Measurements from ENCODE around the gene SEMA6A.

DNA sequence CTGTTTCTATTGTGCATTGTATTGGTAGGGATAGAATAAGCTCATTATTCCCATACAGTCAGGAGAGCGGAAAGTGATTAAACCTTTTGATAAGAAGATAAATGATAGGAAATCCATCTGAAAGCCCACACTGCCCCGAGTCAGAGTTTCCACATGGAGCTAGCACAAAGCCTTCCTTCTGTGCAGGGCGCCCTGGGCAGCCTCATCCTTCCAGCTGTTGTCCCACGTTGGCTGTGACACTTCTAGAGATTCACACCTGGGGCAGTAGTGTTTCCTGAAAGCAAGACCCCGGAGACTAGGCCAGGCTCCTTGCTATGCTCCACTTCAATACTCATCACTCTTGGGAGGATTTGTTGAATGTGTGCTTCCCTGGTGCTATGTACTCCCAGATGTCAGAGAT lies 172.4 kb downstream of the SEMA6A start:
- TF ChIP-seq POLR2AphosphoS5 (IDR thresholded peaks at IDR 0.05; ENCODE audit: low read depth) (no peak), CTCF (IDR thresholded peaks at IDR 0.05; ENCODE audit: insufficient read depth, low read length) (no peak), REST (IDR thresholded peaks at IDR 0.05; ENCODE audit: insufficient replicate concordance, low read depth) (no peak)
